ENCODE measurements around the gene LENG1. TPM values are rescaled to one million over a fixed set of nuclear protein-coding genes. Genes with fewer than 3 reads are reported as not detected.

LENG1 gene
- total RNA-seq, 4 donors from 2014 or later = 3.7 to 52.8 (median 23.8) TPM

DNA sequence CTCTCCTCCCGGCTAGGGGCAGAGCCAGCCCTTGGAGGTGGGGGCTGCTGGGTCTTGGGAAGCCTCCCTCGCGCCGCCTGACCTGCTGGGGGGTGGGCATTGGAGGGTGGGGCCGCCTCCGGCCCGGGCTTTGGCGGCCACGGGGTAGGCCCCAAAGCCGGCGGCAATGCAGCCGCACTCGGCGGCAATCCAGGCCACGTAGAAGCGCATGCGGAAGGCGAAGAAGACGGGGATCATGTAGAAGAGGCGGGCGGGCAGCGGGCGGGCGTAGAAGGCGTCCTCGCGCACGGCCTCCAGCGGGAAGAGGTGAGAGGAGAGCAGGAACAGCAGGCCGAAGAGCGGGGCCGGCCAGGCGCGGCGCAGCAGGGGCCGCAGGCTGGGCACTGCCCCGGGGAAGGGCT lies 21.2 kb upstream of the LENG1 start:
- Histone ChIP-seq H3K4me1 (no peaks in the 10 kb centered on the region), H3K27ac (no peak overlapping the region), H3K36me3 (no peaks in the 10 kb centered on the region), H3K4me3 (no peak overlapping the region), H3K27me3 (no peaks in the 10 kb centered on the region), H3K9me3 (no peaks in the 10 kb centered on the region)
- no peak for TF ChIP-seq POLR2A (IDR thresholded peaks at IDR 0.05)
- TF ChIP-seq, protein P1, sequence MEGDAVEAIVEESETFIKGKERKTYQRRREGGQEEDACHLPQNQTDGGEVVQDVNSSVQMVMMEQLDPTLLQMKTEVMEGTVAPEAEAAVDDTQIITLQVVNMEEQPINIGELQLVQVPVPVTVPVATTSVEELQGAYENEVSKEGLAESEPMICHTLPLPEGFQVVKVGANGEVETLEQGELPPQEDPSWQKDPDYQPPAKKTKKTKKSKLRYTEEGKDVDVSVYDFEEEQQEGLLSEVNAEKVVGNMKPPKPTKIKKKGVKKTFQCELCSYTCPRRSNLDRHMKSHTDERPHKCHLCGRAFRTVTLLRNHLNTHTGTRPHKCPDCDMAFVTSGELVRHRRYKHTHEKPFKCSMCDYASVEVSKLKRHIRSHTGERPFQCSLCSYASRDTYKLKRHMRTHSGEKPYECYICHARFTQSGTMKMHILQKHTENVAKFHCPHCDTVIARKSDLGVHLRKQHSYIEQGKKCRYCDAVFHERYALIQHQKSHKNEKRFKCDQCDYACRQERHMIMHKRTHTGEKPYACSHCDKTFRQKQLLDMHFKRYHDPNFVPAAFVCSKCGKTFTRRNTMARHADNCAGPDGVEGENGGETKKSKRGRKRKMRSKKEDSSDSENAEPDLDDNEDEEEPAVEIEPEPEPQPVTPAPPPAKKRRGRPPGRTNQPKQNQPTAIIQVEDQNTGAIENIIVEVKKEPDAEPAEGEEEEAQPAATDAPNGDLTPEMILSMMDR (IDR thresholded peaks at IDR 0.05) = no peak
- intact Hi-C loops (cut with DNase I; ENCODE audit: low total_unique reads) = no loop called here
- DNase-seq = no peak

DNA sequence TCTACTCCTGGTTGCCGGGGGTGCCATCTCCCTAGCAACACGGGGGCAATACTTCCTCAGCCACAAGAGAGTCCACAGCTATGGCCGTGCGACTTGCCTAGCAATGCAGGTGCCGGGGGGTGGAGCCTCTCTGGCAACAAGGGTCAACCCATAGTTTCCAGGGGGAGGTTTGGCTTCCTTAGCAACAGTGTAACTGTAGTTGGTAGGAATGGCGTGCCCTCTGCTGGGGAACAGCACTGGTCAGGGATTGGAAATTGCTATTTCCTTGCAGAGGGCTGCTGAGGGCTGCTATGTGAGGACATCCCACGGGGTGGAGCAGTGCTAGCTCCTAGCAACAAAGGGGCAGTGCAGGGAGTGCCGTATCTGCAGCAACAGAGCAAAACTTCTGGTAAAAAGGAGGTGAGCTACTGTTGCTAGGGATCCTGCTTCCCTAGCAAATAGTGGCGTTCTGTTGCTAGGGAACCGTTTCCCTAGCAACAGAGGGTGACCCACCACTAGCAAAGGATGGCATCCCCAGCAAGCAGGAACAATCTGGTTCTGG lies 20.5 kb upstream of the LENG1 start:
- Histone ChIP-seq H3K27ac (no peak overlapping the region), H3K4me3 (no peak overlapping the region), H3K4me1 (no peaks in the 10 kb centered on the region), H3K27me3 (no peaks in the 10 kb centered on the region), H3K36me3 (no peaks in the 10 kb centered on the region), H3K9me3 (no peaks in the 10 kb centered on the region)
- DNase-seq = no peak
- TF ChIP-seq, protein P1 (IDR thresholded peaks at IDR 0.05) = no peak
- TF ChIP-seq POLR2A (IDR thresholded peaks at IDR 0.05) = no peak
- intact Hi-C loops (cut with DNase I; ENCODE audit: low total_unique reads) = no loop called here

DNA sequence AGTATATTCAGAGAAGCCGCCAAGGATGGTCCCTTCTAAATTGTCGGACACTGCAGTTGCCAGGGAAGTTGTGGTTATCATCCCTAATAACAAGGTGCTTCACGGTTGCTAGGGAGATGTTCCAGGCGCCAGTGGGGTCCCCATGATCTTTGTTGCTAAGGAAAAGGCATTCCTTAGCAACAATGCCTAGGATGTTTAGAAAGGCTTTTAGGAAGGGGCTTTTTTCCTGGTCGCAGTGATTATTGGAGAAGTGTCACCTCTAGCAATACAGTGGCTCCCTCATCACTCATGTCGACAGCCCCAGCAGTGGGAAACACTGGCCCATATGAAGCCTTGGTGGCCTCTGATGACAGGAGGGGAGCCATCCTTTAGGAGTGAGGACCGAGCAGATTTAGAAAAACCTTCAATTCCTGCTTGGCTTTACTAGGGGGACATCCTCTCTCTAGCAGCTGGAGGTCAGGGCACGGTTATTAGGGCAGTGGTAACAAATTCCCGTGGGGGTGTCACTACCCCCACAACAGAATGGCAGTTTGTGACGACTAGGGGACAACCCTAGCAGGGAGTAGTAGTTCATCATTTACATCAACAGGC lies 19.8 kb upstream of the LENG1 start:
- no peak overlapping the region for H3K27ac ChIP-seq
- no peaks in the 10 kb centered on the region for H3K27me3 ChIP-seq
- no peaks in the 10 kb centered on the region for H3K36me3 ChIP-seq
- no peak overlapping the region for H3K4me3 ChIP-seq
- H3K9me3 ChIP-seq = no peaks in the 10 kb centered on the region
- intact Hi-C loops (cut with DNase I; ENCODE audit: low total_unique reads) = no loop called here
- no peaks in the 10 kb centered on the region for H3K4me1 ChIP-seq
- DNase-seq = no peak
- TF ChIP-seq, protein P1 (IDR thresholded peaks at IDR 0.05) = no peak
- no peak for TF ChIP-seq POLR2A (IDR thresholded peaks at IDR 0.05)

DNA sequence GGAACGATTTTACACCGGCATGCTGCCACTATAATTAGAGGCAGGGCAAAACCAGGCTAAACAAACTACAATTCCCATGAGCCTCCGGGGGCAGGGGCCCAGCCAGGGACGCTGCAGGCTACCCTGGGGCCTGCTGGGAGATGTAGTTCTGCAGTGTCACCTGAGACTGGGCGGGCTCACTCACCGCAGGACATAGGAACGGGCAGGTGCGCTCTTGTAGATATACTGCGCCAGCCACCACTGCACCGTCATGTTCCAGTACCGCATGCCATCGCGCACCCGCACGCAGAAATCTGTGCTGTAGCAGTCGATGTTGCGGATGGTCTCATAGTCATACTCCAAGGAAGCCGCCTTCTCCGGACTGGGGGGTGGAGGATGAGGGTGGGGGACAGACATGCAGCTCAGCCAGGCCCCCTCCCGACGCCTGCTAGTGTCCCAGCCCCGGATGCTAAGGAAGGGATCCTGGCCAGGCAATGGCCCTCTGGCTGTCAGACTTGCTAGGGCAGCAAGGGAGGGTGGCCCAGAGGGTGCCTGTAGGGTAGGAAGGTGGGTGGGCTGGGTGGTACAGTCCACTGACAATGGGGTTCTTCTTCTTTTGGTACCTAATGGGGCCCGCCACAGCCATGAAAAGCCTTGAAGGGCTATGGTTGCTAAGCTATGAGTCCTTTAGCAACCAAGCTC lies 19.2 kb upstream of the LENG1 start:
- intact Hi-C loops (cut with DNase I; ENCODE audit: low total_unique reads) = no loop called here
- Histone ChIP-seq H3K4me3 (no peak overlapping the region), H3K4me1 (no peaks in the 10 kb centered on the region), H3K27ac (no peak overlapping the region), H3K36me3 (no peaks in the 10 kb centered on the region), H3K27me3 (no peaks in the 10 kb centered on the region), H3K9me3 (no peaks in the 10 kb centered on the region)
- TF ChIP-seq, protein P1 (IDR thresholded peaks at IDR 0.05) = no peak
- TF ChIP-seq POLR2A (IDR thresholded peaks at IDR 0.05) = no peak
- no peak for DNase-seq

Measured in uterus (tissue), 4 donors.